Right lobe of liver (tissue), 6 donors: ENCODE measurements around the gene MAPK12. TPM values are rescaled to one million over a fixed set of nuclear protein-coding genes. Genes with fewer than 3 reads are reported as not detected.

ENCODE experiments used
- ATAC-seq, 4 donors: fragments of 200-7000 bp; cut with Tn5 transposase; one replicate each; pipeline ENCODE4 v1.9.1; 2020; ENCODE audit warnings: mild to moderate bottlenecking in 4 of 4, moderate library complexity in 4 of 4
- DNase-seq, 3 donors: peaks; one replicate each; pipeline ENCODE4 v3.0.0-alpha.2; 2020
- H3K27ac ChIP-seq, 3 donors: fragments of 200-600 bp; one replicate each; pipeline ENCODE4 v1.8.0; 2022
- H3K27me3 ChIP-seq, 2 donors: fragments of 200-600 bp; one replicate each; pipeline ENCODE4 v1.8.0; 2022
- H3K36me3 ChIP-seq, 4 donors: fragments of 200-600 bp; sonication (generic) in 1 of 4; one replicate each; pipeline versions ENCODE4 v1.5.1 to v1.8.0; 2017 to 2022; ENCODE audit warnings: control low read depth in 1 of 4
- H3K4me1 ChIP-seq, 4 donors: fragments of 200-600 bp; sonication (generic) in 1 of 4; one replicate each; pipeline versions ENCODE4 v1.5.1 to v1.8.0; 2017 to 2022; ENCODE audit warnings: control low read depth in 1 of 4
- H3K4me3 ChIP-seq, 3 donors: fragments of 200-600 bp; one replicate each; pipeline ENCODE4 v1.8.0; 2022
- H3K9me3 ChIP-seq, 4 donors: fragments of 200-600 bp; sonication (generic) in 1 of 4; one replicate each; pipeline versions ENCODE4 v1.5.1 to v1.8.0; 2017 to 2022; ENCODE audit warnings: control low read depth in 1 of 4
- CTCF ChIP-seq, 4 donors: fragments of 200-600 bp in 3 of 4; fragments of 450-650 bp in 1 of 4; IDR thresholded peaks; one replicate each; pipeline versions ENCODE4 v1.5.1 to v1.8.0; 2016 to 2022; ENCODE audit warnings: antibody characterized with exemption in 4 of 4, mild to moderate bottlenecking in 2 of 4
- POLR2A ChIP-seq: fragments of 450-650 bp; IDR thresholded peaks from one replicate; pipeline ENCODE4 v1.6.1; 2017; ENCODE audit warnings: antibody characterized with exemption, mild to moderate bottlenecking
- WGBS: methylation state at CpG from one replicate; pipeline ENCODE4 v1.1.6; 2018; ENCODE audit warnings: low coverage, low lambda C conversion rate; ENCODE audit not compliant: insufficient coverage; ENCODE audit errors: missing lambda C conversion rate; 5-methylcytosine and 5-hydroxymethylcytosine counted together
- intact Hi-C, 2 donors: fragments of 100-400 bp; cut with DNase I; formaldehyde crosslinking; loops; one replicate each; pipeline versions ENCODE4 v1.11.2 to v1.14.1; 2022
- total RNA-seq, 6 experiments: library from RNA; depleted of rRNA in 2 of 6; stranded (reverse); fragments of >200 nt in 2 of 6; fragmentation: NEBNext Ultra II Directional in 3 of 6; extraction: Animal tissue kit (Norgen Biotek cat#: 25700) in 3 of 6; gene quantifications; one replicate each; pipeline versions ENCODE4 v1.1.0 to v1.2.4, GENCODE V29; 2016 to 2023
- donor health status: DM: no; HTN: yes; CAD: no.
- donor health status: DM: no; HTN: no; CAD: no.
- donor health status: DM: no; HTN: no; CAD: no.
- donor health status: DM: no; HTN: yes; CAD: no.
- donor health status: DM: no; HTN: yes; CAD: no.

The MAPK12 gene
- total RNA-seq, 6 experiments from 2014 or later = 2.1 to 7.6 (median 3.6) TPM

- TF ChIP-seq POLR2A (no peak), CTCF (IDR thresholded peaks at IDR 0.05) (no peak)
- Histone ChIP-seq H3K27me3 (no peaks in the 10 kb centered on the region), H3K27ac (no peak overlapping the region), H3K36me3 (no peaks in the 10 kb centered on the region), H3K4me1 (peaks cover 6 to 44% (median 24%) of the 10 kb centered on the region in 4 donors), H3K9me3 (no peaks in the 10 kb centered on the region), H3K4me3 (no peak overlapping the region)
- no peak for ATAC-seq
- WGBS = no CpG with 5 or more reads among the region's 37 CpGs
- intact Hi-C loops = loop anchor here in 1 of 2 donors (5.0 kb wide), 1 partner anchor 75 kb away; the partner anchor contains the start of gene PPP6R2
- DNase-seq = no peak
These were observed 5.5 kb upstream of the MAPK12 start for GRCh38 chr22:50266994-50267393.

- H3K4me3 ChIP-seq = no peak overlapping the region
- intact Hi-C loops = loop anchor here in 1 of 2 donors (5.0 kb wide), 1 partner anchor 77 kb away; the partner anchor contains the start of gene PPP6R2
- no peak overlapping the region for H3K27ac ChIP-seq
- H3K9me3 ChIP-seq = no peaks in the 10 kb centered on the region
- no peaks in the 10 kb centered on the region for H3K36me3 ChIP-seq
- TF ChIP-seq POLR2A = no peak
- no peak for TF ChIP-seq CTCF (IDR thresholded peaks at IDR 0.05)
- DNase-seq = no peak
- no peaks in the 10 kb centered on the region for H3K27me3 ChIP-seq
- 80% methylated on average over 4 of the region's 15 CpGs for WGBS
- no peak for ATAC-seq
- peaks cover 0 to 33% (median 13%) of the 10 kb centered on the region in 4 donors for H3K4me1 ChIP-seq
These were observed 3.6 kb upstream of the MAPK12 start for GRCh38 chr22:50264946-50265669.

GRCh38 chr22:50264104-50264745 is 2.7 kb upstream of the MAPK12 start:
- ATAC-seq (no peak), DNase-seq (no peak)
- no peaks in the 10 kb centered on the region for H3K36me3 ChIP-seq
- H3K4me1 ChIP-seq = peaks cover 0 to 27% (median 11%) of the 10 kb centered on the region in 4 donors
- no peak overlapping the region for H3K4me3 ChIP-seq
- H3K27me3 ChIP-seq = no peaks in the 10 kb centered on the region
- intact Hi-C loops = no loop called here
- no peak overlapping the region for H3K27ac ChIP-seq
- TF ChIP-seq POLR2A (no peak), CTCF (IDR thresholded peaks at IDR 0.05) (no peak)
- 68% methylated on average over 6 of the region's 15 CpGs for WGBS
- no peaks in the 10 kb centered on the region for H3K9me3 ChIP-seq

- intact Hi-C loops = no loop called here
- Histone ChIP-seq H3K27me3 (no peaks in the 10 kb centered on the region), H3K4me3 (no peak overlapping the region), H3K36me3 (no peaks in the 10 kb centered on the region), H3K27ac (no peak overlapping the region), H3K9me3 (no peaks in the 10 kb centered on the region), H3K4me1 (peaks cover 0 to 24% (median 8%) of the 10 kb centered on the region in 4 donors)
- no peak for ATAC-seq
- DNase-seq = no peak
- TF ChIP-seq CTCF (IDR thresholded peaks at IDR 0.05) = no peak
- no peak for TF ChIP-seq POLR2A
- WGBS = 20% methylated on average over 1 of the region's 9 CpGs
These were observed 1.6 kb upstream of the MAPK12 start for GRCh38 chr22:50262973-50263617.
